HEK293 (cell line): Measurements from ENCODE around the gene ABCG8.

Experiments
- CTCF ChIP-seq: fragments of 450-650 bp; formaldehyde crosslinking; IDR thresholded peaks from 2 replicates; pipeline ENCODE4 v1.5.1; 2016; ENCODE audit warnings: missing biosample characterization, missing genetic modification characterization
- GFI1B ChIP-seq: fragments of 450-650 bp; formaldehyde crosslinking; IDR thresholded peaks from 2 replicates; pipeline ENCODE4 v1.5.1; 2016; ENCODE audit warnings: missing biosample characterization, missing genetic modification characterization
- ZNF433 ChIP-seq: fragments of 450-650 bp; formaldehyde crosslinking; IDR thresholded peaks from 2 replicates; pipeline ENCODE4 v1.5.1; 2016; ENCODE audit warnings: missing biosample characterization, missing genetic modification characterization, low read depth
- ZNF830 ChIP-seq: fragments of 450-650 bp; IDR thresholded peaks from 2 replicates; pipeline ENCODE4 v1.5.0; 2018; ENCODE audit warnings: missing biosample characterization, missing genetic modification characterization, low read depth, mild to moderate bottlenecking, moderate library complexity
- TF ChIP-seq, protein P1 (sequence below): fragments of 450-650 bp; formaldehyde crosslinking; IDR thresholded peaks from 2 replicates; pipeline ENCODE4 v1.5.1; 2016; ENCODE audit warnings: missing biosample characterization, missing genetic modification characterization

DNA sequence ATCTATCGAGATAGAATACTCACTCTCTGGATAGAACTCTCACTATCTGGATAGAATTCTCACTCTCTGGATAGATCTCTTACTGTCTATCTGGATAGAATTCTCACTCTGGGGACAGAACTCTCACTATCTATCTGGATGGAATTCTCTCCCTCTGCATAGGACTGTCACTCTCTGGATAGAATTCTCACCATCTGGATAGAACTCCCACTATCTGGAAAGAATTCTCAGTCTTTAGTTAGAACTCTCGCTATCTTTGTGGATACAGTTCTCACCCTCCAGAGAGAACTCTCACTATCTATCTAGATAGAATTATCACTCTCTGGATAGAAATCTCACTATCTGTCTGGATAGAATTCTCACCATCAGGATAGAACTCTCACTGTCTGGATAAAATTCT is 16.5 kb downstream of the ABCG8 start:
- TF ChIP-seq CTCF (tag by site-specific recombination) (no peak), ZNF433 (tag by site-specific recombination) (no peak), ZNF830 (tag by site-specific recombination) (no peak), GFI1B (tag by site-specific recombination) (no peak)
- TF ChIP-seq, protein P1, sequence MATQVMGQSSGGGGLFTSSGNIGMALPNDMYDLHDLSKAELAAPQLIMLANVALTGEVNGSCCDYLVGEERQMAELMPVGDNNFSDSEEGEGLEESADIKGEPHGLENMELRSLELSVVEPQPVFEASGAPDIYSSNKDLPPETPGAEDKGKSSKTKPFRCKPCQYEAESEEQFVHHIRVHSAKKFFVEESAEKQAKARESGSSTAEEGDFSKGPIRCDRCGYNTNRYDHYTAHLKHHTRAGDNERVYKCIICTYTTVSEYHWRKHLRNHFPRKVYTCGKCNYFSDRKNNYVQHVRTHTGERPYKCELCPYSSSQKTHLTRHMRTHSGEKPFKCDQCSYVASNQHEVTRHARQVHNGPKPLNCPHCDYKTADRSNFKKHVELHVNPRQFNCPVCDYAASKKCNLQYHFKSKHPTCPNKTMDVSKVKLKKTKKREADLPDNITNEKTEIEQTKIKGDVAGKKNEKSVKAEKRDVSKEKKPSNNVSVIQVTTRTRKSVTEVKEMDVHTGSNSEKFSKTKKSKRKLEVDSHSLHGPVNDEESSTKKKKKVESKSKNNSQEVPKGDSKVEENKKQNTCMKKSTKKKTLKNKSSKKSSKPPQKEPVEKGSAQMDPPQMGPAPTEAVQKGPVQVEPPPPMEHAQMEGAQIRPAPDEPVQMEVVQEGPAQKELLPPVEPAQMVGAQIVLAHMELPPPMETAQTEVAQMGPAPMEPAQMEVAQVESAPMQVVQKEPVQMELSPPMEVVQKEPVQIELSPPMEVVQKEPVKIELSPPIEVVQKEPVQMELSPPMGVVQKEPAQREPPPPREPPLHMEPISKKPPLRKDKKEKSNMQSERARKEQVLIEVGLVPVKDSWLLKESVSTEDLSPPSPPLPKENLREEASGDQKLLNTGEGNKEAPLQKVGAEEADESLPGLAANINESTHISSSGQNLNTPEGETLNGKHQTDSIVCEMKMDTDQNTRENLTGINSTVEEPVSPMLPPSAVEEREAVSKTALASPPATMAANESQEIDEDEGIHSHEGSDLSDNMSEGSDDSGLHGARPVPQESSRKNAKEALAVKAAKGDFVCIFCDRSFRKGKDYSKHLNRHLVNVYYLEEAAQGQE (tag by site-specific recombination): no peak
